BJ (cell line): ENCODE results near the gene RPP25. TPM values are rescaled to one million over a fixed set of nuclear protein-coding genes. Genes with fewer than 3 reads are reported as not detected.

Experiments used
- CTCF ChIA-PET: fragments of 350-600 bp; formaldehyde crosslinking; extraction: SDS; loops from one replicate; lab custom pipeline; 2021; ENCODE audit warnings: antibody characterized with exemption, inconsistent platforms; lab: Yijun Ruan, JAX
- POLR2A ChIA-PET: fragments of 300-600 bp; sonication (Branson Sonifier 250); formaldehyde crosslinking; extraction: SDS; loops from one replicate; lab custom pipeline; 2021; ENCODE audit warnings: antibody characterized with exemption; lab: Charles Lee
- DNase-seq: peaks from one replicate; pipeline ENCODE4 v3.0.0-alpha.2; 2011; ENCODE audit warnings: low read depth
- H3K27me3 ChIP-seq: 2 replicates; pipeline ENCODE4 v1.6.0; 2011; ENCODE audit warnings: low read length; ENCODE audit not compliant: control insufficient read depth, insufficient read depth
- H3K36me3 ChIP-seq: 2 replicates; pipeline ENCODE4 v1.5.1; 2011; ENCODE audit warnings: low read length; ENCODE audit not compliant: control insufficient read depth, insufficient read depth
- H3K4me3 ChIP-seq: 2 replicates; pipeline ENCODE4 v1.5.1; 2011; ENCODE audit warnings: low read depth, mild to moderate bottlenecking, control low read depth, low read length
- CTCF ChIP-seq: IDR thresholded peaks from 2 replicates; pipeline ENCODE4 v1.5.1; 2011; ENCODE audit warnings: low read depth, mild to moderate bottlenecking, control low read depth, inconsistent platforms, low read length, moderate library complexity; ENCODE audit not compliant: insufficient read depth
- polyA plus RNA-seq: library from polyadenylated mRNA; depleted of rRNA; stranded (reverse); fragments of >200 nt; gene quantifications from 2 replicates; pipeline ENCODE4 v1.2.3, GENCODE V29; 2011

Gene RPP25
- polyA plus RNA-seq, 1 experiment = 1.3 TPM

GRCh38 chr15:74960286-74960685 lies 3.7 kb upstream of the RPP25 start:
- Histone ChIP-seq H3K27me3 (peaks cover 13% of the 10 kb centered on the region), H3K36me3 (no peaks in the 10 kb centered on the region), H3K4me3 (no peak overlapping the region)
- ChIA-PET POLR2A (no interaction called here), CTCF (interaction anchor here (0.9 to 1.2 kb wide), 4 partner anchors 10 to 189 kb away, joined by 3 to 7 read pairs (median 4); no protein-coding TSS in a partner anchor)
- no peak for TF ChIP-seq CTCF
- no peak for DNase-seq

GRCh38 chr15:74959586-74959939 lies 3.0 kb upstream of the RPP25 start:
- ChIA-PET CTCF (interaction anchor here (0.9 to 1.1 kb wide), 3 partner anchors 9 to 188 kb away, joined by 4 to 7 read pairs (median 4); no protein-coding TSS in a partner anchor), POLR2A (no interaction called here)
- Histone ChIP-seq H3K4me3 (no peak overlapping the region), H3K27me3 (peaks cover 13% of the 10 kb centered on the region), H3K36me3 (no peaks in the 10 kb centered on the region)
- no peak for DNase-seq
- no peak for TF ChIP-seq CTCF

- peaks cover 13% of the 10 kb centered on the region for H3K27me3 ChIP-seq
- POLR2A ChIA-PET = no interaction called here
These were observed 2.5 kb upstream of the RPP25 start for GRCh38 chr15:74958908-74959585.

GRCh38 chr15:74958320-74958907 lies 1.8 kb upstream of the RPP25 start:
- no peaks in the 10 kb centered on the region for H3K36me3 ChIP-seq
- ChIA-PET CTCF (interaction anchor here (0.9 to 6.7 kb wide), 3 partner anchors 175 to 323 kb away, joined by 3 to 76 read pairs (median 3); no protein-coding TSS in a partner anchor), POLR2A (no interaction called here)
- peak overlapping the region; percentile 25 for H3K4me3 ChIP-seq
- no peak for DNase-seq
- H3K27me3 ChIP-seq = peaks cover 13% of the 10 kb centered on the region
- peak; percentile 34 for TF ChIP-seq CTCF

More at GRCh38 chr15:74958908-74959585, 2.5 kb upstream of the RPP25 start:
- CTCF ChIA-PET = interaction anchor here (0.9 to 6.7 kb wide), 4 partner anchors 9 to 188 kb away, joined by 4 to 76 read pairs (median 6); no protein-coding TSS in a partner anchor
- H3K4me3 ChIP-seq = peak overlapping the region; percentile 25
- H3K36me3 ChIP-seq = no peaks in the 10 kb centered on the region
- TF ChIP-seq CTCF = no peak
- DNase-seq = no peak

GRCh38 chr15:74957476-74958035 lies 984 bp upstream of the RPP25 start:
- POLR2A ChIA-PET = interaction anchor here (0.6 kb wide), 1 partner anchor 9 kb away, joined by 3 read pairs; no protein-coding TSS in a partner anchor
- Histone ChIP-seq H3K4me3 (peak overlapping the region; percentile 35), H3K36me3 (no peaks in the 10 kb centered on the region), H3K27me3 (peaks cover 13% of the 10 kb centered on the region)
- CTCF ChIA-PET = interaction anchor here (0.6 to 6.7 kb wide), 8 partner anchors 7 to 322 kb away, joined by 3 to 76 read pairs (median 4); no protein-coding TSS in a partner anchor
- no peak for TF ChIP-seq CTCF
- DNase-seq = no peak
